Right lobe of liver (tissue), 4 donors: ENCODE results near the gene MATN1.

ENCODE experiments used
- POLR2A ChIP-seq: fragments of 450-650 bp; IDR thresholded peaks from one replicate; pipeline ENCODE4 v1.6.1; 2017; ENCODE audit warnings: antibody characterized with exemption, mild to moderate bottlenecking
- TF ChIP-seq, protein P1 (sequence below), 4 donors: fragments of 200-600 bp in 3 of 4; fragments of 450-650 bp in 1 of 4; IDR thresholded peaks; one replicate each; pipeline versions ENCODE4 v1.5.1 to v1.8.0; 2016 to 2022; ENCODE audit warnings: antibody characterized with exemption in 4 of 4, mild to moderate bottlenecking in 2 of 4
- donor health status: DM: no; HTN: no; CAD: no.
- donor health status: DM: no; HTN: no; CAD: no.
- donor health status: DM: no; HTN: yes; CAD: no.

DNA sequence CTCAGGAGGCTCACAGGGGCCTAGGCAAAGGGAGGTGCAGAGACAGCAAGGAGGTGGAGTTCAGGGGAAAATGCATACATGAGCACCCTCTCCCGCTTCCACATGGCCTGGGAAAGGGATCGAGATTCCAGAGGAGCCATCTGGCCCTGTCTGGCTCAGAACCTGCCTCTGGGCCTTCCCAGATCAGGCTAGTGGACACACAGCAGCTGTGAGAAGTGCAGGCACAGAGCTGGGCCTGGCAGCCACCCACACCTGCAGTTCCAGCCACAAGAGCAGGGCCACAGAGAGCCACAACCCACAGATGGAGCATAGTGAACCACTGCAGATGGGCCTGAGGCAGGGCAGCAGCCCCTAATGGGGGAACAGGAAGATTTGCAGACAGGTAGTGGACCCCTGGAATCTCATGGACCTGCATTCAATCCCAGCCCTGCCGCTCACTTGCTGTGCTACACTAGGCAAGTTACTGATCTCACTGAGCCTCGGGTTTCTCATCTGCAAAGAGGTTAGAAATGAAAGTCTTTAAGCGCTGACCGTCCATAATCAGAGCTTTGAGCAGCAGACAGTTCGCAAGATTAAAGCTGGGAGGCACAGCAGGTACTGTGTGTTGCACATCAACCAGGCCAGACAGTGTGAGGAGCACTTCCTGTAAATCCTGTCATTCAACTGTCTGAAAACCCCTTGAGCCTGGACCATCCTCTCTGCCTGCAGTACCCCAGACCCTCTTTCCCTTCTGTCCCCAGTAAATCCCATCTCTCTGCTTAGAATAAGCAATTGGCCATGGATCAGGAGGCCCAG lies 58.0 kb downstream of the MATN1 start:
- TF ChIP-seq, protein P1, sequence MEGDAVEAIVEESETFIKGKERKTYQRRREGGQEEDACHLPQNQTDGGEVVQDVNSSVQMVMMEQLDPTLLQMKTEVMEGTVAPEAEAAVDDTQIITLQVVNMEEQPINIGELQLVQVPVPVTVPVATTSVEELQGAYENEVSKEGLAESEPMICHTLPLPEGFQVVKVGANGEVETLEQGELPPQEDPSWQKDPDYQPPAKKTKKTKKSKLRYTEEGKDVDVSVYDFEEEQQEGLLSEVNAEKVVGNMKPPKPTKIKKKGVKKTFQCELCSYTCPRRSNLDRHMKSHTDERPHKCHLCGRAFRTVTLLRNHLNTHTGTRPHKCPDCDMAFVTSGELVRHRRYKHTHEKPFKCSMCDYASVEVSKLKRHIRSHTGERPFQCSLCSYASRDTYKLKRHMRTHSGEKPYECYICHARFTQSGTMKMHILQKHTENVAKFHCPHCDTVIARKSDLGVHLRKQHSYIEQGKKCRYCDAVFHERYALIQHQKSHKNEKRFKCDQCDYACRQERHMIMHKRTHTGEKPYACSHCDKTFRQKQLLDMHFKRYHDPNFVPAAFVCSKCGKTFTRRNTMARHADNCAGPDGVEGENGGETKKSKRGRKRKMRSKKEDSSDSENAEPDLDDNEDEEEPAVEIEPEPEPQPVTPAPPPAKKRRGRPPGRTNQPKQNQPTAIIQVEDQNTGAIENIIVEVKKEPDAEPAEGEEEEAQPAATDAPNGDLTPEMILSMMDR (IDR thresholded peaks at IDR 0.05): no peak
- TF ChIP-seq POLR2A: no peak
